ENCODE data around the gene TTC9B. TPM values are rescaled to one million over a fixed set of nuclear protein-coding genes. Genes with fewer than 3 reads are reported as not detected.
A peak's percentile ranks its signal among the peaks of the same experiment; 100 is the strongest.

The TTC9B gene
- total RNA-seq, 6 experiments from 2014 or later, result not detected

GRCh38 chr19:40244579-40245317 lies 26.6 kb upstream of the TTC9B start:
- no peaks in the 10 kb centered on the region; the same call in 1 of the 2 replicates for H3K4me1 Mint-ChIP-seq (ENCODE audit: low read depth)
- no peak overlapping the region for H3K4me3 Mint-ChIP-seq
- no peak for TF ChIP-seq CTCF (IDR thresholded peaks at IDR 0.05)
- H3K9me3 Mint-ChIP-seq, result no peaks in the 10 kb centered on the region
- H3K36me3 Mint-ChIP-seq (ENCODE audit: low read depth), result no peaks in the 10 kb centered on the region
- DNase-seq, result no peak
- H3K27me3 Mint-ChIP-seq (ENCODE audit: insufficient read depth), result peaks cover 3% of the 10 kb centered on the region; the same call in 1 of the 2 replicates
- peak overlapping the region; percentile 31; the same call in 1 of the 2 replicates for H3K27ac Mint-ChIP-seq

GRCh38 chr19:40243181-40243580 lies 25.0 kb upstream of the TTC9B start:
- H3K4me1 Mint-ChIP-seq (ENCODE audit: low read depth), result no peaks in the 10 kb centered on the region; the same call in 1 of the 2 replicates
- H3K27me3 Mint-ChIP-seq (ENCODE audit: insufficient read depth), result peaks cover 4% of the 10 kb centered on the region
- H3K4me3 Mint-ChIP-seq, result no peak overlapping the region
- H3K9me3 Mint-ChIP-seq, result no peaks in the 10 kb centered on the region
- TF ChIP-seq CTCF (IDR thresholded peaks at IDR 0.05), result no peak
- no peak for DNase-seq
- no peaks in the 10 kb centered on the region for H3K36me3 Mint-ChIP-seq (ENCODE audit: low read depth)
- H3K27ac Mint-ChIP-seq, result peak overlapping the region; percentile 21; the same call in 1 of the 2 replicates

GRCh38 chr19:40242480-40242879 lies 24.3 kb upstream of the TTC9B start:
- H3K4me1 Mint-ChIP-seq (ENCODE audit: low read depth), result no peaks in the 10 kb centered on the region; the same call in 1 of the 2 replicates
- TF ChIP-seq CTCF (IDR thresholded peaks at IDR 0.05), result no peak
- H3K36me3 Mint-ChIP-seq (ENCODE audit: low read depth), result no peaks in the 10 kb centered on the region
- no peak for DNase-seq
- H3K9me3 Mint-ChIP-seq, result no peaks in the 10 kb centered on the region
- no peak overlapping the region for H3K27ac Mint-ChIP-seq
- H3K27me3 Mint-ChIP-seq (ENCODE audit: insufficient read depth), result peaks cover 7% of the 10 kb centered on the region
- no peak overlapping the region for H3K4me3 Mint-ChIP-seq

- H3K4me1 Mint-ChIP-seq (ENCODE audit: low read depth), result no peaks in the 10 kb centered on the region; the same call in 1 of the 2 replicates
- no peak for TF ChIP-seq CTCF (IDR thresholded peaks at IDR 0.05)
Observed at GRCh38 chr19:40241809-40242384, 23.7 kb upstream of the TTC9B start.

GRCh38 chr19:40241125-40241808 lies 23.1 kb upstream of the TTC9B start:
- H3K27me3 Mint-ChIP-seq (ENCODE audit: insufficient read depth), result peaks cover 5% of the 10 kb centered on the region
- TF ChIP-seq CTCF (IDR thresholded peaks at IDR 0.05), result no peak
- peaks cover 5% of the 10 kb centered on the region for H3K36me3 Mint-ChIP-seq (ENCODE audit: low read depth)
- H3K27ac Mint-ChIP-seq, result no peak overlapping the region
- H3K4me1 Mint-ChIP-seq (ENCODE audit: low read depth), result no peaks in the 10 kb centered on the region; the same call in 1 of the 2 replicates
- no peaks in the 10 kb centered on the region for H3K9me3 Mint-ChIP-seq
- H3K4me3 Mint-ChIP-seq, result no peak overlapping the region
- DNase-seq, result no peak

More at GRCh38 chr19:40241809-40242384, 23.7 kb upstream of the TTC9B start:
- no peak overlapping the region for H3K27ac Mint-ChIP-seq
- no peak for DNase-seq
- no peak overlapping the region for H3K4me3 Mint-ChIP-seq
- H3K27me3 Mint-ChIP-seq (ENCODE audit: insufficient read depth), result peaks cover 7% of the 10 kb centered on the region
- no peaks in the 10 kb centered on the region for H3K9me3 Mint-ChIP-seq
- H3K36me3 Mint-ChIP-seq (ENCODE audit: low read depth), result peaks cover 3% of the 10 kb centered on the region
